ENCODE results near the gene GBF1.
A peak's percentile ranks its signal among the peaks of the same experiment; 100 is the strongest.
"Not testable (repeated sequence)": the region's sequence is repeated elsewhere in the genome, so short reads cannot be mapped to it uniquely, and the experiment has no call there.

The GBF1 gene

GRCh38 chr10:102306006-102306405 is 60.7 kb downstream of the GBF1 start:
- no peak for DNase-seq

- no peak for DNase-seq
These were observed 61.4 kb downstream of the GBF1 start for GRCh38 chr10:102306710-102307109.

DNA sequence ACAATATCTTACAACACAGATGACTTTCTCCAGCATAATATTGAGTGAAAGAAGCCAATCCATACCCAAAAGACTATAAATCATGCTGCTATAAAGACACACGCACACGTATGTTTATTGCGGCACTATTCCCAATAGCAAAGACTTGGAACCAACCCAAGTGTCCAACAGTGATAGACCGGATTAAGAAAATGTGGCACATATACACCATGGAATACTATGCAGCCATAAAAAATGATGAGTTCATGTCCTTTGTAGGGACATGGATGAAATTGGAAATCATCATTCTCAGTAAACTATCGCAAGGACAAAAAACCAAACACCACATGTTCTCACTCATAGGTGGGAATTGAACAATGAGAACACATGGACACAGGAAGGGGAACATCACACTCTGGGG is 63.0 kb downstream of the GBF1 start:
- not testable (repeated sequence) for DNase-seq

DNA sequence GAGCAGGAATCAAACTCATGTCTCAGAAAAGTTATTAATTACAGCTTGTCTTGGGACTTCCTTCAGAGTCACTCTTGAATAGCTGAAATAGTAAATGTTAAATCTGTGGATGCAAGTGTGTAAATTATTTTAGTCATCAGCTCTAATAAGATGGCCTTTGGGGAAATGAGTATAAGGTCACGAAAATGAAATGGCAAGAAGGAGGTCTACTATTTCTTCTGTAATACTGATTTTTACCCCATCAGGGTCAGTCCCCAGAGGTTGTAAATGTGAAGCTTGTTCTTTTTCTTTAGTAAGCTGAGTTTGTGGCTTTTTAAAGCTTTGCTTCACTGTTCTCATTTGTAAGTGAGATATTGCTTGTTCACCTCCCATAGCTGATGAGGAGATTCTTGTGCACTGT is 63.9 kb downstream of the GBF1 start:
- DNase-seq = no peak

DNA sequence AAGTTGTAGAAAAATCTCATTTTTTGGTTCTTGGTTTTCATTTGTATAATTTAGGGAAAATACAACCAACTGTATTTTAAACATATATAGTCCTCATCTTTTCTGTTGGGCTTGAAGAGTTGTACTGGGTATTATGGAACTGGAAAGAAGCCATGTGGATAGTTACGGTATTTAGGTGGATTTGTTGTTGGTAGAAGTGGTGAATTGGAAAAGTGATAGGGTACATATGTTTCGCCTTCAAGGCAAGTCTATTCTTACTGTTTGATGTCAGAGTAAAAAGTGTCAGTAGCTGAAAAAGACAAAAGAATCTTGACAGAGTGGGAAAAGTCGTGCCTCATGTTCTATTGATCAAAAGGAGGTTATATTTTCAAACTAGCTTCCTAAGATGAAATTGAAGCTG is 64.6 kb downstream of the GBF1 start:
- DNase-seq = no peak

DNA sequence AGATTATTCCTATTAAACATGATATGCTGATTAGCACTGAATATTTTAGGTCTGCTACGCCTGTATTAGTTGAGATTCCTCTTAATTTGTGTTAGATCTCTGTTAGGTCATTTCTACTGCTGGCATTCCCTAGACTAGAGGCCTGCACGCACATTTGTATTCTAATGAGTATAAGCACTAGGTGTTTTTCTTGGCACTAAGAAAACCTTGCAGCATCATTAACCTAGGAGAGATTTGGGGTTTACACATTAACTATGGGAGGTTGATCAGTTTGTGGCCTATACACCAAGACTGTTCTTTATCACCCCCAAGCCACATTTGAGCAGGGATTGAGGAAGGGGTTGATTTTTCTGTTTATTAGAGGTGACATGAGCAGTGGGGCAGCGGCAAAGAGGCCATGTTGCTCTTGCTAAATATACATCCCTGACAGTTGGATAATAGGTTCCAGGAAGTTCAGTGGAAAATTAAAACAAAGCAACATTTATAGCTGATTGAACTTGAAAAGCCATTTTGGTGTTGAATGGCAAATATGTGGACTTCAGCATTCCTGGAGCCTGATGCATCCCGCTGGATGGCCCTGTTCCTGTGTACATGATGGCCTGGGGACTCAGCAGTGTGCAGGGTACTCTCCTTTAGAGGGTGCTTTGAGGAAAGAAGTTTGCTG is 65.2 kb downstream of the GBF1 start:
- no peak for DNase-seq

GRCh38 chr10:102311025-102311420 is 65.7 kb downstream of the GBF1 start:
- no peak for DNase-seq

- no peak for DNase-seq
These were observed 67.4 kb downstream of the GBF1 start for GRCh38 chr10:102312683-102313082.

- DNase-seq = no peak
These were observed 68.0 kb downstream of the GBF1 start for GRCh38 chr10:102313221-102313896.

DNA sequence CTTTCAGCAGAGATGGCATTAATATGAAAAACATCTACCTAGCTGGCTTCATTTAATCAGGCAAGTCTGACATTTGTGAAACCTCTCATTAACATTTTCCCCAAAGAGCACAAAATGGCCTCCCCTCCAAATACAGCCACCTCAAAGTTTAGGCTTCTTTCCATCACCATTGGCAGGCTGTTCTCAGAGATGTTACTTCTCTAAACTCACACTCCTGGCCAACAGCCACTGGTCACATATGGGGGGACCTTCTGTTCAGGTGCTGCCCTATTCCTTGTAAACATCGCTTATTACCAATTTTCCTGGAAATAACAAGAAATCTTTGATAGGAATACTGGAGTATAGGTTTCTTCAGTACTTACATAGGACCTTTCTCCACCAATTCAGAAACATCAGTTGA is 69.5 kb downstream of the GBF1 start:
- no peak for DNase-seq

DNA sequence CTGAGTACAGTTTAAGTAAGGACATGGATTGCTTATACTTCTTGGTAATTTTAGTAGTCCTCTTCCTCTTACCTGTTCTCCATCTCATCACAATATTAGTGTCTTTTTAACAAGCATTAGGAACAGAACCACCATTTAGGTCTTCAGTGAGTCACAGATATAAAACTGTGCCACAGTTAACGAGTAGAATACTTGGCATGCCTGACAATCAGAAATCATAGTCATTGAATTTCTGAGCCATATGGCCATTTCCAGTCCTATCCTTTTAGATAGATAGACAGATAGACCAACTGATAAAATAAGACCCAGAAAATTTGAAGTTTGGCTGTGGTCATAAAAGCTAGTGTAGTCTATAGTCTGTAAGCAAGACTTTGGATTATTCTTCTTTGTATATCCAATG is 71.1 kb downstream of the GBF1 start:
- DNase-seq = no peak

- DNase-seq = peak; percentile 38
These were observed 77.6 kb downstream of the GBF1 start for GRCh38 chr10:102322914-102323313.

DNA sequence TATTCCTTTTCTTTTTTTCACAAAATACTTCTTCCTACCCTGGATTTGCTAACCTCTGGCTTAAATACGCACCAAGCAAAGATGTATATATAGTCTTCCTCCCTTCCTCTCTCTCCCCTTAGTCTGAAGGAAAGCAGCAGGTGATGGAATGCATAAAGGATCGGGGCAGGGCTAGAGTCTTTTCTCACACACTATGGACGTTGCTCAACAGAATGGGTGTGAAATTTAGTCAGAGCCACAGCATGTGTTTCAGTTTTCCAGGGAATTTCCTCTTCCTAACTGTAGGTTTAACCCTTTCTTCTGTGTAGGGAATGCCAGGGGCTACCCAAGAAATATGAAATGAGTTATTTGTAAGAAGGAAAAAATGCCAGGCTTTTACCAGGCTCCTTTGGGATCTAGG is 78.7 kb downstream of the GBF1 start:
- DNase-seq = no peak

DNA sequence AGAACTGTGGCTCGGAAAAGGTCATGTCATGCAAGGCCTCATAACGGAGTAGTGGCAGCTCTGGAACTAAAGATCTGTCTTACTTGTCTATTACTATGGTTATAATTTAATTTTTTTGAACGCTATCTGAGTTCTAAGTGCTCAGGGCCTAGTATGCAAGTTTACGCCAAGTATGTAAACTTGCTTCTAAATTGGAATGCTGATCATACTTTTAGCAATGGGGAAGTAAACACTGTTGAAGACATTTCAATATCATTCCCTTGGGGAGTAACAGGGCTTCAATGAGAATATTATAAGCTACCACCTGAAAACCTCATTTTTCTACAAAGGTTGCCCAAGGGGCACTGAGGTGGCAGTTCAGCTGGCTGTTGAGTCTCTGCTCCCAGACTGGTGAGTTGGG is 80.7 kb downstream of the GBF1 start:
- no peak for DNase-seq

DNA sequence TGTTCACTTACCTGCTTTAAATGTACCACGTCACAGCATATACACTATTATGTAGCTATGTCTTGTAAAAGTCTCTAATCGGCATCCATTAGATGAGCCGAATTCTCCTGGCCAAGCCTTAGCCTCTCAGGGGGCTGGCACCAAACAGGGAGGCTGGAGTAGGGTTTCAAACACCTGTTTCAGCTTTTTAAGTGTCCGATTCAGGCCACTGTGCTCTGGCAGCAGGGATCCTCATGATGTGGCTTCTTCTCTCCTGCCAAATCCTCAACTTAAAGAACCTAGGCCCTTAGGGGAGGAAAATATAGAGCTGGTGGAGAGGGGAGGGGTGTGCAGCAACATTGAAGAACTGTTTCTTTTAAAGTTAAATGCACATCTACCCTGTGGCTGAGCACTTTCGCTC is 81.7 kb downstream of the GBF1 start:
- DNase-seq = no peak

DNA sequence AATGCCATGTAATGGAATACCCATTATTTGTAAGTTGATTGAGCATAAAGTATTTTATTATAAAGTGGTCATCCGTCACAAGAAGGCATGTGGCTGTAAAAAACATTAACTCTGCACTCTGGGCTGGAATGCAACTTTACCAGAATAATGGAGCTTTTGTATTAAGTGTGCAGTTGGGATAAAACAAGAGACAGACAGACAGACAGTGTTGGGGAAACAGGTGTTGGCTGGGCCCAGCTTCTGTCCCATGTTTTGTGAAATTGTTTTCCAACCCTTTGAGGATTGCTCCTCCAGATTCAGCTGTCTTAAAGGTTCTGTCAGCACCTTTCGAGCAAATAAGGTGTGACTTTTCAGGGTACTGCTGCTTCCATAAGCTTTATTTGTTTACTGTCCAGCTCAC is 82.3 kb downstream of the GBF1 start:
- no peak for DNase-seq

DNA sequence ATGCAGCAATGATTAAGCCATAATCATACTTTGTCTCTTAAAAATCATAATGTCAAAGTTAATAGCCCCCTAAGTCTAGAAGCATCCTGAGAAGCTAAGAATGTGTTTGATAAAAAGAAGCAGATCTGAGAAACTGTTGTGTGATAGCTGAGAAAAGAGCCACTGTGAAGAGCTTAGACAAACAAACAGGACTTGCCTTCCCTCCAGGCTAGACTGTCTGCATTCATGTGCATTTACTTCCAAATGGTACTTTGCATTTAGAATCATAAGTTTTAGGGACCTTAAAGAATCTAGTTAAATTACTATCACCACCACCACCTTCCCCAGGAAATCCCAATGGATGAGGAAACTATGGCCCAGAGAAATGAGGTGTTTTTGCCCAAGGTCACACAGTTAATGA is 87.4 kb downstream of the GBF1 start:
- no peak for DNase-seq

- no peak for DNase-seq
These were observed 88.8 kb downstream of the GBF1 start for GRCh38 chr10:102334101-102334500.

DNA sequence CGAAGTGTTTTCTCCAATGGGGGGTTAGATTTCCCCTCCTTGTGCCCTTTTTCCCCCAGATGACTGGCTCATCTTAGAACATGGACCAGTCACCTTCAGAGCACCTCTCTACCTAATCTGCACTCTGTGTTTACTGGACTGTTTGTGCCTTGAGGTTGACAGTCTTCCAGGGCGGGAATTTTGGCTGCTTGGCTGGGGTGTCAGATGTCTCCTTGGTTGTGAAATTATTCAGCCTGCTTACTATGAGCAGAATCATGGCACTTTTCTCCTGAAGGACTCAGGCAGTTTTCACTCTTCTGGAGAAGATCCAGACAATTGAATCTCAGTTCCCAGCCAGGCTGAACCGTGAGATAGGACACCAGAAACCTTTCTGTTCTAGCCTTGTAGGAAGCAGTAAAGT is 89.9 kb downstream of the GBF1 start:
- DNase-seq = no peak

DNA sequence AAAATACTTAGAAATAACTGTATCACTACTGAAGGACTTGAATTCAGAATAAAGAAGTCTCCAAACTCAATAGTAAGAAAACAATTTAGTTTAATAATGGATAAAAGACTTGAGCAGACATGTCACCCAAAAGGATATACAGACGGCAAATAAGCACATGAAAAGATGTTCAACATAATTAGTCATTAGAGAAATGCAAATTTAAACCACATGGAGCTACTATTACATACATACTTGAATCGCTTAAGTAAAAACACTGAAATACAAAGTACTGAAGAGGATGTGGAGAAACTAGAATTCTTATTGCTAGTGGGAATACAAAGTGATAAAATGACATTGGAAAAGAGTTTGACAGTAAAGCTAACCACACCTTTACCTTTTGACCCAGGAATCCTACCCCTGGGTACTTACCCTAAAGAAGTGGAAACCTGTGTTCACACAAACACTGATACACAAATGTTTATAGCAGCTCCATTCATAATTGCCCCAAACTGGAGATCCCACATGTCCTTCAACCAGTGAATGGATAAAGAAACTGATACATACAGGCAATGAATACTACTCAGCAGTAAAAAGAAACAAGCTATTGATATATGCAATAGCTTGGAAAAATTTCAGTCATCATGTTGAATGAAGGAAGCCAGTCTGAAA is 95.8 kb downstream of the GBF1 start:
- DNase-seq = no peak

- no peak for DNase-seq
These were observed 97.1 kb downstream of the GBF1 start for GRCh38 chr10:102342458-102342857.

DNA sequence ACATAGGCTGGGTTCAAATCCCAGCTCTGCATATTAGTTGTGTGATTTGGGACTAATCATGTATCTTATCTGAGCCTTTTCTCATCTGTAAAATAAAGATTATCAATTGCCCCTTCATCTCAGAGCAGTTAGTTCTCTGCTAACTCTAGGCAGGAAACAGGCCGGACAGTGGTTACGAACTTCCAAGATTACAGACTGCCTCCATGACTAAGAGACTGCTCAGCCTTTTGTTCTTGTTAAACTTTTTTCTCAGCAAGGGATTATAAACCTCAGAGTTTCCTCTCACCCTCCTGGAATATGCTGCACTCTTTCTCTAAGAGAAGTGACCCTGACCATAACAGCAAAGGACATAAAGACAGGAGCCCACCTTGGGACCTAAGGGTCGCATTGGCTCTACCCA is 97.6 kb downstream of the GBF1 start:
- no peak for DNase-seq

- DNase-seq = no peak
These were observed 98.7 kb downstream of the GBF1 start for GRCh38 chr10:102344067-102344466.

- no peak for DNase-seq
These were observed 102.0 kb downstream of the GBF1 start for GRCh38 chr10:102347236-102347828.

Data from activated T-cell treated with anti-CD3 and anti-CD28 coated beads, Interleukin-2, amount 50 U/mL, for 1 hour (primary cell).